ENCODE measurements around the gene ZWILCH. TPM values are rescaled to one million over a fixed set of nuclear protein-coding genes. Genes with fewer than 3 reads are reported as not detected.
"Not testable (repeated sequence)": the region's sequence is repeated elsewhere in the genome, so short reads cannot be mapped to it uniquely, and the experiment has no call there.

Gene ZWILCH
- total RNA-seq, 4 donors from 2014 or later = 4.7 to 8.9 (median 5.1) TPM

DNA sequence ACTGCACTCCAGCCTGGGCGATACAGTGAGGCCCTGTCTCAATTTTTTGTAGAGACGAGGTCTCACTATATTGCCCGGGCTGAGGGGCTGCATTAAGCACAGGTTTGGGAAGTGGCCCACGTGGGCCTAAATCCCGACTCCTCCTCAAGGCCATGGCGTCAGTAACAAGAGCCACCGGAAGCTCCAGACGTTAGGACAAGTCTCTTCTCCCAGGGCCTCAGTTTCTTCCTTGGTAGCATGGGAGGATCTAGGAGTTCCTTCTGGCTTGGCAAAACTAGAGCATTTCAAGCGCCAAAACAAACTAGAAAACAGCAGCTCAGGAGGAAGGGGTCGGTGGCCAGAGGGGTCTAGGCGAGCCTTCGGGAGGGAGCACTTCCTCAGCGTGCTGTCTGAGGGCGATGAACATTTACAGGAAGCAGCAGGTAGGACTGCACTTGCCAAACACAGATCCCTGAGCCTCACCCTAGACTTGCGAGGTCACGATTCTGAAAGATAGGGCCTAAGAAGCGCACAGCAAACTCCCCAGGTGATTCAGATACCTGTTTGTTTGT is 8.1 kb upstream of the ZWILCH start:
- Histone ChIP-seq H3K4me3 (peak overlapping the region; percentile 73), H3K27me3 (no peaks in the 10 kb centered on the region), H3K9me3 (no peaks in the 10 kb centered on the region), H3K27ac (peak overlapping the region; percentile 85), H3K36me3 (peaks cover 67% of the 10 kb centered on the region), H3K4me1 (peaks cover 26% of the 10 kb centered on the region)
- TF ChIP-seq POLR2A (IDR thresholded peaks at IDR 0.05) (no peak), EP300 (IDR thresholded peaks at IDR 0.05) (no peak), POLR2AphosphoS5 (IDR thresholded peaks at IDR 0.05) (no peak)
- TF ChIP-seq, protein P1, sequence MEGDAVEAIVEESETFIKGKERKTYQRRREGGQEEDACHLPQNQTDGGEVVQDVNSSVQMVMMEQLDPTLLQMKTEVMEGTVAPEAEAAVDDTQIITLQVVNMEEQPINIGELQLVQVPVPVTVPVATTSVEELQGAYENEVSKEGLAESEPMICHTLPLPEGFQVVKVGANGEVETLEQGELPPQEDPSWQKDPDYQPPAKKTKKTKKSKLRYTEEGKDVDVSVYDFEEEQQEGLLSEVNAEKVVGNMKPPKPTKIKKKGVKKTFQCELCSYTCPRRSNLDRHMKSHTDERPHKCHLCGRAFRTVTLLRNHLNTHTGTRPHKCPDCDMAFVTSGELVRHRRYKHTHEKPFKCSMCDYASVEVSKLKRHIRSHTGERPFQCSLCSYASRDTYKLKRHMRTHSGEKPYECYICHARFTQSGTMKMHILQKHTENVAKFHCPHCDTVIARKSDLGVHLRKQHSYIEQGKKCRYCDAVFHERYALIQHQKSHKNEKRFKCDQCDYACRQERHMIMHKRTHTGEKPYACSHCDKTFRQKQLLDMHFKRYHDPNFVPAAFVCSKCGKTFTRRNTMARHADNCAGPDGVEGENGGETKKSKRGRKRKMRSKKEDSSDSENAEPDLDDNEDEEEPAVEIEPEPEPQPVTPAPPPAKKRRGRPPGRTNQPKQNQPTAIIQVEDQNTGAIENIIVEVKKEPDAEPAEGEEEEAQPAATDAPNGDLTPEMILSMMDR (IDR thresholded peaks at IDR 0.05) = no peak
- 19% methylated on average over 17 of the region's 17 CpGs for WGBS
- no peak for DNase-seq (ENCODE audit: low spot score in 2 of 2)

GRCh38 chr15:66497502-66498455 is 7.3 kb upstream of the ZWILCH start, which contains the start of gene SNAPC5:
Gene SNAPC5, minus strand, starts transcription at chr15:66497762. Its CDS starts 31 bp downstream, at chr15:66497731.
- WGBS = 15% methylated on average over 19 of the region's 43 CpGs

GRCh38 chr15:66498501-66499386 is 6.4 kb upstream of the ZWILCH start:
- no peaks in the 10 kb centered on the region for H3K27me3 ChIP-seq
- H3K27ac ChIP-seq = no peak overlapping the region
- peaks cover 42% of the 10 kb centered on the region for H3K4me1 ChIP-seq
- no peak overlapping the region for H3K4me3 ChIP-seq
- TF ChIP-seq EP300 (IDR thresholded peaks at IDR 0.05) (no peak), POLR2AphosphoS5 (IDR thresholded peaks at IDR 0.05) (no peak)
- 37% methylated on average over 3 of the region's 3 CpGs for WGBS
- no peaks in the 10 kb centered on the region for H3K9me3 ChIP-seq
- H3K36me3 ChIP-seq = peaks cover 61% of the 10 kb centered on the region
- DNase-seq (ENCODE audit: low spot score in 2 of 2) = no peak

More at GRCh38 chr15:66497502-66498455, 7.3 kb upstream of the ZWILCH start, which contains the start of gene SNAPC5:
- peak within 1 kb of the TSS; percentile 73 for H3K4me3 ChIP-seq
- peaks cover 69% of the 10 kb centered on the region for H3K36me3 ChIP-seq
- peak within 1 kb of the TSS; percentile 85 for H3K27ac ChIP-seq
- peaks cover 33% of the 10 kb centered on the region for H3K4me1 ChIP-seq
- no peaks in the 10 kb centered on the region for H3K27me3 ChIP-seq
- DNase-seq (ENCODE audit: low spot score in 2 of 2) = peak; percentile 98
- TF ChIP-seq POLR2A (IDR thresholded peaks at IDR 0.05) (peak in 1 of 2 donors; percentile 52), POLR2AphosphoS5 (IDR thresholded peaks at IDR 0.05) (peak in 2 of 3 donors; percentile 94 to 96), EP300 (IDR thresholded peaks at IDR 0.05) (no peak)
- TF ChIP-seq, protein P1 (IDR thresholded peaks at IDR 0.05) = peak; percentile 82 to 98
- no peaks in the 10 kb centered on the region for H3K9me3 ChIP-seq

DNA sequence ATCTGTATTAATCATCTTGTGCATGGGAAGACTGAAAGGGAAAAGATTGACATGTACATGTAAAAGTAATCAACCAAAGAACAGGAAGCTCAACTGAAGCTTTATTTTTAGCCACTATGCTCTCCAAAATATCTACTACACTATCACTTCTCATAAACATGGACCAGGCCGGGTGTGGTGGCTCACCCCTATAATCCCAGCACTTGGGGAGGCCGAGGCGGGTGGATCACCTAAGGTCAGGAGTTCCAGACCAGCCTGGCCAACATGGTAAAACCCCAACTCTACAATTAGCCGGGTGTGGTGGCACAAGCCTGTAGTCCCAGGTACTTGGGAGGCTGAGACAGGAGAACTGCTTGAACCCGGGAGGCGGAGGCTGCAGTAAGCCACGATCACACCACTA is 4.8 kb upstream of the ZWILCH start:
- not testable (repeated sequence) for H3K27me3 ChIP-seq; H3K4me3 ChIP-seq; H3K27ac ChIP-seq; H3K9me3 ChIP-seq; DNase-seq (ENCODE audit: low spot score in 2 of 2)
- H3K4me1 ChIP-seq = peaks cover 46% of the 10 kb centered on the region
- peaks cover 48% of the 10 kb centered on the region for H3K36me3 ChIP-seq
- 83% methylated on average over 7 of the region's 7 CpGs for WGBS

DNA sequence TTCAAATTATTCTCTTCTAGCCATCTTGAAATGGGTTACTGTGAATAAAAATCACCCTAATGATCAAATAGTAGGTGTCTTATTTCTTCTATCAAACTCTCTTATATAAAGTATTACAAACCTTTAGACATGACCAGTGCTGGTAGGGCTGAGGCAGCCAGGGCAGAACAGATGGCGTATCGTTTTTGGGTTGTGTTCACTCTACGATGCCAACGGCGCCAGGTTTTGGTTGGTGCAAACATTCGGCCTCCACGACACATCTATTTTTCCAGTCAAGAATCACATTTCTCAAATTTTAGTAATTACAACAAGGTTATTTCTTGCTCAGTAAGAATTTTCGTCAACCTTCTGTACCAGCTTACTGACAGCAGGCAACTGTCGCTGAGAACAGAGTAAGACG is 2.6 kb upstream of the ZWILCH start:
- Histone ChIP-seq H3K27me3 (no peaks in the 10 kb centered on the region), H3K27ac (no peak overlapping the region), H3K36me3 (peaks cover 46% of the 10 kb centered on the region), H3K4me1 (peaks cover 46% of the 10 kb centered on the region), H3K9me3 (no peaks in the 10 kb centered on the region), H3K4me3 (peak overlapping the region; percentile 81)
- DNase-seq (ENCODE audit: low spot score in 2 of 2) = no peak
- 72% methylated on average over 10 of the region's 10 CpGs for WGBS
- TF ChIP-seq POLR2A (IDR thresholded peaks at IDR 0.05) = no peak
- no peak for TF ChIP-seq POLR2AphosphoS5 (IDR thresholded peaks at IDR 0.05)
- TF ChIP-seq, protein P1 (IDR thresholded peaks at IDR 0.05) = no peak
- no peak for TF ChIP-seq EP300 (IDR thresholded peaks at IDR 0.05)

DNA sequence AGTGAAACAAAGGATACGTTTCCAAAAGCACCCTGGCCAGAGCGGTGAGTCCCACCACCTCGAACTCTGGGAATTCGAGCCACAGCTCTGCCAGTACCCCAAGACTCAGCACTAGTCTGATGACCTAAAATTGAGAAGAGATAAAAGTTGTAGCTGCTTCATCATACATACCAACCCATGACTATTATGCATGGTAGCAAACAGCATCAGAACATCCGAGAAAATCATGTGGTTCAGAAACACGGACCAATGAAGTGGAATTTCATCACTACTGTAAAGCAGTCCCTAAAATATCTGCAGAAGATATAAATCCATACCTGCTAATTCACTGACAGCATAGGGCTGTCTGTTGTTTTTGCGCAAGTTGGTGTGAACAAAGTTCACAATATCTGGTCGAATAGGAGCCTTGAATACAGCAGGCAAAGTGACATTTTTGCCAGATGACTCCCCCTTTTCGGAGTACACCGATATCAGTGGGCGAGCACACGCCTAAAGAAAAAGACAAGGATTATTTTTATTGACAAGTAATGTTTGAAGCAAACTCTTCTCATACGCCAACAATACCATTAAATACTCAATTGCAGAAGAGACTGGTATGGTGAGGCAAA is 2.0 kb upstream of the ZWILCH start:
- 50% methylated on average over 13 of the region's 13 CpGs for WGBS

More for the DNA sequence above, 2.0 kb upstream of the ZWILCH start:
- not testable (repeated sequence) for H3K9me3 ChIP-seq; H3K27me3 ChIP-seq; H3K27ac ChIP-seq; DNase-seq (ENCODE audit: low spot score in 2 of 2)
- Histone ChIP-seq H3K4me3 (peak overlapping the region; percentile 81), H3K36me3 (peaks cover 46% of the 10 kb centered on the region), H3K4me1 (peaks cover 42% of the 10 kb centered on the region)
